HepG2 (cell line): ENCODE data around the gene SPTB. TPM values are rescaled to one million over a fixed set of nuclear protein-coding genes. Genes with fewer than 3 reads are reported as not detected.

ENCODE experiments used
- DR1 ChIP-seq: sonication (generic); formaldehyde crosslinking; IDR thresholded peaks from 2 replicates; pipeline ENCODE4 v1.8.0; 2021; ENCODE audit warnings: mild to moderate bottlenecking, missing genetic modification reagents, inconsistent platforms
- GZF1 ChIP-seq: sonication (generic); formaldehyde crosslinking; IDR thresholded peaks from 2 replicates; pipeline ENCODE4 v1.5.1; 2020; ENCODE audit warnings: mild to moderate bottlenecking, missing genetic modification reagents
- PHF20 ChIP-seq: sonication (generic); formaldehyde crosslinking; IDR thresholded peaks from 2 replicates; pipeline ENCODE4 v1.5.0; 2020; ENCODE audit warnings: mild to moderate bottlenecking, missing genetic modification reagents
- SMARCE1 ChIP-seq: fragments of 450-650 bp; IDR thresholded peaks from 2 replicates; pipeline ENCODE4 v1.6.1; 2017; ENCODE audit warnings: borderline replicate concordance
- ZFP90 ChIP-seq: sonication (generic); formaldehyde crosslinking; IDR thresholded peaks from 2 replicates; pipeline ENCODE4 v1.8.0; 2022; ENCODE audit warnings: missing genetic modification reagents, mild to moderate bottlenecking, inconsistent platforms, borderline replicate concordance
- ZNF3 ChIP-seq: IDR thresholded peaks from 2 replicates; pipeline ENCODE4 v1.7.0; 2017; ENCODE audit warnings: inconsistent platforms
- polyA plus RNA-seq, 8 experiments: library from polyadenylated mRNA; depleted of rRNA in 3 of 8; stranded (reverse) in 7 of 8; unstranded in 1 of 8; fragments of >200 nt; fragmentation: Illumina TruSeq in 4 of 8; extraction: Trizol in 4 of 8; gene quantifications; 2 replicates each; pipeline versions ENCODE4 v1.2.1 to v1.2.3, GENCODE V29; 2011 to 2016; ENCODE audit warnings: low read depth in 4 of 8, missing spikeins in 1 of 8, mixed read lengths in 1 of 8; ENCODE audit not compliant: insufficient read depth in 1 of 8
- total RNA-seq, 5 experiments: library from RNA; depleted of rRNA; stranded (reverse); fragments of >200 nt; fragmentation: Illumina TruSeq; extraction: Trizol; gene quantifications; 2 replicates each; pipeline ENCODE4 v1.2.3, GENCODE V29; 2016; ENCODE audit warnings: low read depth in 1 of 5
- TF ChIP-seq, protein P1 (sequence below): sonication (generic); formaldehyde crosslinking; IDR thresholded peaks from 2 replicates; pipeline ENCODE4 v1.5.0; 2020; ENCODE audit warnings: missing genetic modification reagents, mild to moderate bottlenecking, borderline replicate concordance
- TF ChIP-seq, protein P2 (sequence below): IDR thresholded peaks from 2 replicates; pipeline ENCODE4 v1.6.1; 2016; ENCODE audit warnings: low read depth, missing genetic modification reagents, missing compliant biosample characterization

Gene SPTB
- total and polyA plus RNA-seq, 2 of the 13 experiments (the other 11 are each of a cell fraction or from before 2014, with no cell fraction given), result 0.01 to 0.02 TPM

GRCh38 chr14:64856529-64857445, 22.9 kb downstream of the SPTB start (continued):
- TF ChIP-seq, protein P1, sequence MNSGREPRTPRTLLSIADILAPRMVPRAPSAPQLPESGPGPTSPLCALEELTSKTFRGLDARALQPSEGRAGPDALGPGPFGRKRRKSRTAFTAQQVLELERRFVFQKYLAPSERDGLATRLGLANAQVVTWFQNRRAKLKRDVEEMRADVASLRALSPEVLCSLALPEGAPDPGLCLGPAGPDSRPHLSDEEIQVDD (CRISPR knock-in tag), result no peak
- TF ChIP-seq SMARCE1 (no peak), DR1 (CRISPR knock-in tag) (no peak), GZF1 (CRISPR knock-in tag) (no peak), ZFP90 (CRISPR knock-in tag) (no peak), ZNF3 (CRISPR knock-in tag) (no peak), PHF20 (CRISPR knock-in tag) (no peak)
- TF ChIP-seq, protein P2, sequence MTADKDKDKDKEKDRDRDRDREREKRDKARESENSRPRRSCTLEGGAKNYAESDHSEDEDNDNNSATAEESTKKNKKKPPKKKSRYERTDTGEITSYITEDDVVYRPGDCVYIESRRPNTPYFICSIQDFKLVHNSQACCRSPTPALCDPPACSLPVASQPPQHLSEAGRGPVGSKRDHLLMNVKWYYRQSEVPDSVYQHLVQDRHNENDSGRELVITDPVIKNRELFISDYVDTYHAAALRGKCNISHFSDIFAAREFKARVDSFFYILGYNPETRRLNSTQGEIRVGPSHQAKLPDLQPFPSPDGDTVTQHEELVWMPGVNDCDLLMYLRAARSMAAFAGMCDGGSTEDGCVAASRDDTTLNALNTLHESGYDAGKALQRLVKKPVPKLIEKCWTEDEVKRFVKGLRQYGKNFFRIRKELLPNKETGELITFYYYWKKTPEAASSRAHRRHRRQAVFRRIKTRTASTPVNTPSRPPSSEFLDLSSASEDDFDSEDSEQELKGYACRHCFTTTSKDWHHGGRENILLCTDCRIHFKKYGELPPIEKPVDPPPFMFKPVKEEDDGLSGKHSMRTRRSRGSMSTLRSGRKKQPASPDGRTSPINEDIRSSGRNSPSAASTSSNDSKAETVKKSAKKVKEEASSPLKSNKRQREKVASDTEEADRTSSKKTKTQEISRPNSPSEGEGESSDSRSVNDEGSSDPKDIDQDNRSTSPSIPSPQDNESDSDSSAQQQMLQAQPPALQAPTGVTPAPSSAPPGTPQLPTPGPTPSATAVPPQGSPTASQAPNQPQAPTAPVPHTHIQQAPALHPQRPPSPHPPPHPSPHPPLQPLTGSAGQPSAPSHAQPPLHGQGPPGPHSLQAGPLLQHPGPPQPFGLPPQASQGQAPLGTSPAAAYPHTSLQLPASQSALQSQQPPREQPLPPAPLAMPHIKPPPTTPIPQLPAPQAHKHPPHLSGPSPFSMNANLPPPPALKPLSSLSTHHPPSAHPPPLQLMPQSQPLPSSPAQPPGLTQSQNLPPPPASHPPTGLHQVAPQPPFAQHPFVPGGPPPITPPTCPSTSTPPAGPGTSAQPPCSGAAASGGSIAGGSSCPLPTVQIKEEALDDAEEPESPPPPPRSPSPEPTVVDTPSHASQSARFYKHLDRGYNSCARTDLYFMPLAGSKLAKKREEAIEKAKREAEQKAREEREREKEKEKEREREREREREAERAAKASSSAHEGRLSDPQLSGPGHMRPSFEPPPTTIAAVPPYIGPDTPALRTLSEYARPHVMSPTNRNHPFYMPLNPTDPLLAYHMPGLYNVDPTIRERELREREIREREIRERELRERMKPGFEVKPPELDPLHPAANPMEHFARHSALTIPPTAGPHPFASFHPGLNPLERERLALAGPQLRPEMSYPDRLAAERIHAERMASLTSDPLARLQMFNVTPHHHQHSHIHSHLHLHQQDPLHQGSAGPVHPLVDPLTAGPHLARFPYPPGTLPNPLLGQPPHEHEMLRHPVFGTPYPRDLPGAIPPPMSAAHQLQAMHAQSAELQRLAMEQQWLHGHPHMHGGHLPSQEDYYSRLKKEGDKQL (CRISPR knock-in tag), result no peak
